ENCODE measurements around the gene ELFN2. TPM values are rescaled to one million over a fixed set of nuclear protein-coding genes. Genes with fewer than 3 reads are reported as not detected.

Gene ELFN2
- total RNA-seq, 4 donors from 2014 or later: under 0.01 TPM; not detected in 2

GRCh38 chr22:37345863-37346504 lies 81.3 kb downstream of the ELFN2 start:
- Histone ChIP-seq H3K9me3 (no peaks in the 10 kb centered on the region), H3K27ac (no peak overlapping the region), H3K36me3 (no peaks in the 10 kb centered on the region), H3K27me3 (peaks cover 11% of the 10 kb centered on the region), H3K4me1 (peaks cover 0 to 15% (median 6%) of the 10 kb centered on the region in 4 donors), H3K4me3 (no peak overlapping the region)
- in situ Hi-C loops (cut with MboI; ENCODE audit: low pct_ligation_motif_present in 1 of 4, low pct_unique_long_range_greater_than_20kb in 1 of 4, low sequenced_read_pairs in 3 of 4): no loop called here
- 22 to 50% methylated on average over 1 to 13 of the region's 13 CpGs for WGBS, 2 donors (ENCODE audit: low coverage in 1 of 2)
- intact Hi-C loops (cut with DNase I; ENCODE audit: low total_unique reads): no loop called here
- DNase-seq: peak; percentile 14
- TF ChIP-seq CTCF (IDR thresholded peaks at IDR 0.05) (no peak), EP300 (IDR thresholded peaks at IDR 0.05; ENCODE audit: low read depth) (no peak), POLR2A (IDR thresholded peaks at IDR 0.05) (no peak), POLR2AphosphoS5 (IDR thresholded peaks at IDR 0.05) (no peak)

- no peak overlapping the region for H3K4me3 ChIP-seq
- TF ChIP-seq POLR2AphosphoS5 (IDR thresholded peaks at IDR 0.05): no peak
- 80 to 90% methylated on average over 2 to 13 of the region's 13 CpGs for WGBS, 2 donors (ENCODE audit: low coverage in 1 of 2)
- H3K27me3 ChIP-seq: peaks cover 20% of the 10 kb centered on the region
- no peaks in the 10 kb centered on the region for H3K36me3 ChIP-seq
- H3K9me3 ChIP-seq: no peaks in the 10 kb centered on the region
- intact Hi-C loops (cut with DNase I; ENCODE audit: low total_unique reads): no loop called here
- H3K4me1 ChIP-seq: peaks cover 0 to 15% (median 6%) of the 10 kb centered on the region in 4 donors
- DNase-seq: no peak
- in situ Hi-C loops (cut with MboI; ENCODE audit: low pct_ligation_motif_present in 1 of 4, low pct_unique_long_range_greater_than_20kb in 1 of 4, low sequenced_read_pairs in 3 of 4): no loop called here
- no peak overlapping the region for H3K27ac ChIP-seq
Measured at GRCh38 chr22:37344735-37345449, 82.4 kb downstream of the ELFN2 start.

GRCh38 chr22:37343863-37344734 lies 83.2 kb downstream of the ELFN2 start:
- Histone ChIP-seq H3K27me3 (peaks cover 22% of the 10 kb centered on the region), H3K4me3 (no peak overlapping the region), H3K36me3 (no peaks in the 10 kb centered on the region), H3K27ac (no peak overlapping the region), H3K4me1 (peaks cover 0 to 15% (median 6%) of the 10 kb centered on the region in 4 donors), H3K9me3 (no peaks in the 10 kb centered on the region)
- DNase-seq: no peak
- 76% methylated on average over 16 of the region's 17 CpGs; no CpG with 5 or more reads in 1 of the 2 donors for WGBS, 2 donors (ENCODE audit: low coverage in 1 of 2)
- TF ChIP-seq EP300 (IDR thresholded peaks at IDR 0.05; ENCODE audit: low read depth) (no peak), POLR2AphosphoS5 (IDR thresholded peaks at IDR 0.05) (no peak), POLR2A (IDR thresholded peaks at IDR 0.05) (no peak), CTCF (IDR thresholded peaks at IDR 0.05) (no peak)
- in situ Hi-C loops (cut with MboI; ENCODE audit: low pct_ligation_motif_present in 1 of 4, low pct_unique_long_range_greater_than_20kb in 1 of 4, low sequenced_read_pairs in 3 of 4) (no loop called here), intact Hi-C loops (cut with DNase I; ENCODE audit: low total_unique reads) (no loop called here)

GRCh38 chr22:37343348-37343747 lies 83.9 kb downstream of the ELFN2 start:
- Histone ChIP-seq H3K27ac (no peak overlapping the region), H3K4me1 (peaks cover 0 to 15% (median 6%) of the 10 kb centered on the region in 4 donors), H3K27me3 (peaks cover 22% of the 10 kb centered on the region), H3K4me3 (no peak overlapping the region), H3K9me3 (no peaks in the 10 kb centered on the region), H3K36me3 (no peaks in the 10 kb centered on the region)
- in situ Hi-C loops (cut with MboI; ENCODE audit: low pct_ligation_motif_present in 1 of 4, low pct_unique_long_range_greater_than_20kb in 1 of 4, low sequenced_read_pairs in 3 of 4) (no loop called here), intact Hi-C loops (cut with DNase I; ENCODE audit: low total_unique reads) (no loop called here)
- DNase-seq: no peak
- TF ChIP-seq CTCF (IDR thresholded peaks at IDR 0.05): no peak
- WGBS, 2 donors (ENCODE audit: low coverage in 1 of 2): 40 to 58% methylated on average over 1 to 11 of the region's 11 CpGs

Data from transverse colon (tissue), 4 donors.